RPMI8226 (cell line): Measurements from ENCODE around the gene POU2AF3.
"Not testable (repeated sequence)": the region's sequence is repeated elsewhere in the genome, so short reads cannot be mapped to it uniquely, and the experiment has no call there.

Experiments
- DNase-seq: peaks from one replicate; pipeline ENCODE4 v3.0.0-alpha.2; 2015

POU2AF3 gene

DNA sequence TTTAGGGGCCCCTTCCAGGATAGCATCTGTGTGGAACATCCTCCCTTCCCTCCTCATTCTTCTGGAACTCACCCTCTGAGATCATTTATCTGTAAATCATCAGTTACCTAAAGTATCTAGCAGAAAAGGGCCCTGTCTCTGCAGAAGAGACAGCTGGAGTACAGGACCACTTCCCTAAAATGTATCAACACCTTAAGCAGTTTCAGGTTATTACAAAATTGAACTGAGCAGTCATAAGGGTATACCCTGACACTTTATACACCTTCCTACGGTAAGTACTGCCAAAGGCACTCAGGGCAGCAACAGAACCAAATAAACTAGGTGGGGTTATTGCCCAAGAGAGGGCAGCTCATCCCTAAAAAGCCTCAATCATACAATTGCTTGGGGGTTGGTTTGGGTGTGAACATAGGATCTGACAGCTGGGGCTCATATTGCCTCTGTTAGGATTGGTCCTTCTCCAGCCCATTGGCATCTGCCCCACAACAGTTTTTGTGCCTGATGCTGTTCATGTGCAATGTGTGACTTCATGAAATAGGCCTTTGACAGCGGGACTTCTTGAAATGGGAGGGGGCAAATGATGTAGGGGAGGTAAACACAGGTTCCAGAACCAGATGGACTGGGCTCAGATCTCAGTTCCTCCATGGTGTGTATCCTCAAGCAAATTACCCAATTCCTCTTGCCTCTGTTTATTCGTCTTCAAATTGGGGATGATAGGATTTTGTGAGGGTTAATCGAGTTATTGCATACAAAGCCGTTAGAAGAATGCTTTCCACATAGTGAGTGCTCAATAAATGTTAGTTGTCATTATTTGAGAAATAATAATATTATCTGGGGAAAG, 2.9 kb downstream of the POU2AF3 start:
- no peak for DNase-seq

DNA sequence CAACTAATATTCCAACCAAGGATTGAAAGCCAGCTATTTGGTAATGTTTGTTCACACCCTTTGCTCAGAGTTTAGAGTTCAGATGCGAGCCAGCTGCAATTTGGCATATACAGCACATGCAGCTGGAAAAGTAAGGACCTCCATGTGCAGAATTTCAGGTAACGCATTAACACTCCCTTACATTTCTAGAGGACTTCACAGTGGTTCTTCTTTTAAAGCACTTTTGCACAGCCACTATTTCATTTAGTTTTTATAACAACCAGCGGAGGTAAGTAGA, 3.4 kb downstream of the POU2AF3 start:
- DNase-seq, result no peak

DNA sequence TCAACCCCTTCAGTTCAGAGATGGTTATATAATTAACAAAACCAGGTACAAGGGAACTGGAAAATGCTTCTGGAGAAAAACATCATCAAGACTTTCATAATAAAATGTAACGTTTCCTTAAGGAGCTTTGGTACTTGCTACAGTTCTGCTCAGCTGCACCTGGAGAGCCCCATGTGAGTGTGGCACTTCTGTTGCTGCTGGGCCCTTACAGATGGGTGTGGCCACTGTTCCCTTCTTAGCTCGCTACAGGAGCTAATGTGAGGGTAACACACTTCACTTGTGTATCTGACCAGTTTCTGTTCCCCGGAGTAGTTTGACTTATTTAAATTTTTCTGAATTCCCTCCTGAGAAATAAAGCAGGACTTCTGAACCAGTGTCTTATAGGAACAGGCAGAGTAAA, 4.0 kb downstream of the POU2AF3 start:
- no peak for DNase-seq

DNA sequence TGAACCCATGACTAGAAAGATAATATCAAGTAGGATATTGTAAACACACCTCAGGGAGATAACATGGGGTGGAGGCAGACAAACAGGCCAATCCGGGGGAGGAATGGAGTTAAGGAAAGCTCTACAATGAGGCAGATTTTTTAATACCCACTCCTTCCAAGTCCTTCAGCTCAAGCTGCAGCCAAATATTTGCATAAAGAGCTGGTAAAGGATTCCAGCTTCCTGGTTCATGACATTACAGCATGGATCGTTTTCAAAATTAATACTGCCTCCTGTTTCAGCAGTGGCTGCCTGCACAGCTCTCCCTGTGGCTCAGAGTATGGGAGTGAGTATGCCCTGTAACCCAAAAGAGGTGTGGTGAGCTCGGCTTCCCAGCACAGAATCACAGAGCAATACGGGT, 5.1 kb downstream of the POU2AF3 start:
- DNase-seq, result no peak

DNA sequence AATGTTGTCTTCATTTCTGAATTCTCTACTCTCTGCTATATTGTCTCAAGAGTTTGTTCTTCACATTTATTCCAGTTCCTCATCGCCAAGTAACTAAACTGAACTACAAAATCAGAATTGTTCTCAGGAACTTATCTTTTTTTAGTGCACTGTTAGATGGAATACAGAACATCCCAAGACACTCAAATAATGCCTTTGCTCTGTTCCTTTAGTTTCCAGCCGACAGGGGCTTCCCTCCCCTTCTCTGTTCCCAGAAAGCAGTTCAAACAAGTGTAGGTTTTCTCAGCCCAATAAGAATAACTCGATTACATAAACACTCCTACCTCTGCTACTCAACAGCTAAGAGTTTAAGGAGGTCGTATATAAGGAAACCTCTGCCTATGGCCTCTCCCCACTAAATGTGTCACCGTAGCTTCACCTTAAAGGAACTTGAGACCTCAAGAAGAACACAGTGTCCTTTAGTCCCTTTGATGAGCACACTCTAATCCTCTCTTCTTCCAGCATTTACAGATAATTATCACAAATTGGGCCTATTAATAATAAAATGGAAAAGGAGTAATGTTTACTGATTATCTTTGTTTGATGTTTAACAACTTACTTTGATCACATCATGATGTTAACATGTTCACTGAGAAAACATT, 6.9 kb downstream of the POU2AF3 start:
- DNase-seq, result no peak

DNA sequence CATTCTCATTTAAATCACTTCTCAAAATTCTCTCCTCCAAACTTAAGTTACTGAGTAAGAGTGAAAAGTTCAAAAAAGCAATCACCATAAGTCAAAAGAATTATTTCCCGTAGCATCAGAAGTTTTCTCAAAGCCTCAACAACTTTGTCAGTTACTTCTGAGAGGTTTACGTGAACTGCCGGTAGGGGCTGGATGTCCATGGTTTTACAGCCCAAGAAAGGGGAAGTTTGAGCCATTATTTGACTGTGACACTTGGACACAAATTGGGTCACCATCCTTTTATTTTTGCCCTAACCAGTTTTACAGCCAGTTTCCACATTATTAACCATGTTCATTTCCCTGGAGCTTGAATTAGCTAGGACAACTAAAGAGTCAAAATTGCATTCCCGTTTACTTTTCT, 7.5 kb downstream of the POU2AF3 start:
- DNase-seq, result no peak

DNA sequence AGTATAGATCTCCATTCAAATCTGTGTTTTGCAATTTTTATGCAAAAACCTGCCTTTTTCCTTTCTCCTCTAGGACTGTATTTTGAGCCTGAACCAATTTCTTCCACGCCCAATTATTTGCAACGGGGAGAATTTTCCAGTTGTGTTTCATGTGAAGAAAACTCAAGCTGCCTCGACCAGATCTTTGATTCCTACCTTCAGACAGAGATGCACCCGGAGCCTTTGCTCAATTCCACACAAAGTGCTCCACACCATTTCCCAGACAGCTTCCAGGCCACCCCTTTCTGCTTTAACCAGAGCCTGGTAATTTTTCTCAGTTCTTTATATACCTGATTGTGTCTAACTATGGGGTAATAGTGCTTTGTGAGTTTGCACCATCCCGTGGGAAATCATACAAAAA, 8.0 kb downstream of the POU2AF3 start:
- DNase-seq, result no peak

DNA sequence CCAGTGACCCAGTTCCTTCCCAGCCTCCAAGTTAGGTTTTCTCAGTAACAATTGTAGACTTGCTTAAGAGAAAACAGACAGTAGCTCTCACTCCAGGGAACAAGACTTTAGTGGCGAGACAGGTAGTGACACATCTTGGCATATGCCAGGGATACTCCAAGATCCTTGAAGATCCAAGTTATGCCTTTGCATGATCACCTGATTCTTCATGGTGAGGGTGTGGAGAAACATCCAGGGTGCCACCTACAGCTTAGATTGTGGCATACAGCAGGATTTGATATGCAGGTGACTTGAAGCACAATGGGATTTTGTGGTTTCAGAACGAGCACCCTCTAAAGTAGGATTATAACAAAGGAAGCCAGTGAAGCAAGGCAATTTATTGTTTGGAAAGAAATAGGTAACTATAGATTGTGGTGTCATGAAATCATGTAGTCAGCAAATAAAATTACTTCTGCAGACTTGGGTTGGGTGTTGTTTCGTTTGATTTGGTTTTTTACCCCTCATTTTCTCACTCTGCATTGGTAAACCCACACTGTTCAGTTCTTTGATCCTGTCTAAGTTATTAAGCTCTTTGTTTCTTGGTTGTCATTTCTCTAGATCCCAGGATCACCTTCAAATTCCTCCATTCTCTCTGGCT, 9.2 kb downstream of the POU2AF3 start:
- no peak for DNase-seq

DNA sequence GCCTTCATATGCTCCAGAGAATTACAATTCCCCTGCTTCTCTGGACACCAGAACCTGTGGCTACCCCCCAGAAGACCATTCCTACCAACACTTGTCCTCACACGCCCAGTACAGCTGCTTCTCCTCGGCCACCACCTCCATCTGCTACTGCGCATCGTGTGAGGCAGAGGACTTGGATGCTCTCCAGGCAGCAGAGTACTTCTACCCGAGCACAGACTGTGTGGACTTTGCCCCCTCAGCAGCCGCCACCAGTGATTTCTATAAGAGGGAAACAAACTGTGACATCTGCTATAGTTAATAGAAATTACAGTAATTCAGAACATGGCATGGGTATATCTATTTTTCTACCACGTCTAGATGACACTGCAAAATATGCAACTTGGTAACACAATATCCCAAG, 9.8 kb downstream of the POU2AF3 start:
- DNase-seq, result no peak

DNA sequence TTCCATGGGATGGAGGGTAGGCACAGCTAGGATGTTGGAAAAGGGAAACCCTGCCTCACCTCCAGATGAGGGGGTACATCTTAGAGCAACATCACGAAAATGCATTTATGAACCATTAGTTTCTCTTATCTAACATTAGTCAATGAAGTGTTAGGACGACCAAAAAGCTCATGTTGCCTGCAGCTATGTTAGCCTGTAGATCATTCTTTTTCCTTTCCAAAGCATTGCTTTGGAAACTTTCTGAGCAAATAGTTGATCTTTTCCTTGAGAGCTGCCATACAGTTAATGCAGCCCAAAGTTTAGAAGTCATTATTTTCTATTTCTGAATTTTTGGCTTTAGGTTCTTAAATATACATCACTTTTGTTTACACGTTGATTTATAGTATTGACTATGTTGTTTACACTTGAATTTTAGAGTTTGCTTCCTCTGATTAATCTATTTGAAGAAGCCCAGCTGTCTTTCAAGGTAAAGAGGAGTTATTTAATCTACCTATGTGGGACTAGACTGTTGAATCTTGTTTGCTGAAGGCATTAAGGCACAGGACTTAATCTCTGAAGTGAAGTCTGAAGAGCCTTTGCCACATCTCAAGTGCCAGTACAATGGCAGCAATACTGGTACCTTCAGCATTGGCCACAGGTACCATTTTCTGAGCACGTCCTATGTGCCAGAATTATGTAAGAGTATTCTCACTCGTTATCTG, 11.0 kb downstream of the POU2AF3 start:
- DNase-seq, result no peak

DNA sequence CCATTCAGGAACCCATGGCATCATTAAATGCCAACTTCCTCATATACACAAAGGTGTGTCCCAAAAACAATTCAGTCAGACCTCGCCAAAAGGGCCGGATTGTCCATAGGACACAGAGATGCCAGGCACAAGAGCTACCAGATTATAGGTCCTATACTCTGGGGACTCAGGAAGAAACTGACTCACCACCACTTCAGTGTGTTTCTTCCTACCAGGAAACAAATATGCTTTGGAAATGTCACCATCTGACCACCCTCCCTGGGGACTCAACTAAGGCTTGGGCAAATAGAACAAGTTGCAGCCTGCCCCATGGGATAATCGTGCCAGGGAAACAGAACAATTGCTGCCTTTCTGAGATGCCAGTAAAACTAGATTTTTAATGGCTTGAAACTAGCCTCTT, 11.7 kb downstream of the POU2AF3 start:
- no peak for DNase-seq

DNA sequence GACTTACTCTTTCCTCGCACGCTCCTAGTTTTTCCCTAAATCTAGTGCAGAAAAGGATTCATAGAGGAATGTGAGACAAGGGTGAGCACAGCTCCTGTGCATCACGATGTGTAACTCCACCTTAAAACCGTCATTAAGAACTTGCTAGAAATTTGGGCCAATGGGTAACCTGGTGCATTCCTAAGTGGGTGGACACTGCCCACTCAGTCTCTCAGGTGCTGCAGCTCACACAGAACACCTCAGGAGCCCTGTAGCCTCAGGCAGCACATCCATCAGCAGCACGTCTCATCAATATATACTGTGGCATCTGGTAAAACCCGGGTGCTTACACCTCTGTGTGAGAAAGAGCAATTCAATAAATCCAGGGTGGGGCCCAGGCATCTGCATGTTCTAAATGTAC, 12.4 kb downstream of the POU2AF3 start:
- DNase-seq, result no peak

DNA sequence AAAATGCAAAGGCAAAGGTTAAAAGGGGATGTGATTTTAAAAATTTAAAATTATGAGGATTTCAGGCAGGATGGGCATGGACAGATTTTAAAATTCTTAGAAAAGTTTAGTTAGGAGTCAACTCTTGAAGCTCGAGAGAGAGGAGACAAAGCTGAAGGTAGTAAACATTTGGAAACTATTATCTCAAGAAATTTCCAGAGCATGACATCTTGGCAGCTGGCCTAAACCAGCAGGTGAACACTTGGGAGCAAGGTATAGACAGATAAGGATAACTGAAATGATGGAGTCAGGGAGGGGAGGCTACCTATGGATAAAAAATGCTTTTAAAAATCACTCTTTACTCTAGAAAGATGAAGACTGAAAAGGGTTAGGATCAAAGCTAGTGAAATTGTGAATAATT, 13.7 kb downstream of the POU2AF3 start:
- no peak for DNase-seq

DNA sequence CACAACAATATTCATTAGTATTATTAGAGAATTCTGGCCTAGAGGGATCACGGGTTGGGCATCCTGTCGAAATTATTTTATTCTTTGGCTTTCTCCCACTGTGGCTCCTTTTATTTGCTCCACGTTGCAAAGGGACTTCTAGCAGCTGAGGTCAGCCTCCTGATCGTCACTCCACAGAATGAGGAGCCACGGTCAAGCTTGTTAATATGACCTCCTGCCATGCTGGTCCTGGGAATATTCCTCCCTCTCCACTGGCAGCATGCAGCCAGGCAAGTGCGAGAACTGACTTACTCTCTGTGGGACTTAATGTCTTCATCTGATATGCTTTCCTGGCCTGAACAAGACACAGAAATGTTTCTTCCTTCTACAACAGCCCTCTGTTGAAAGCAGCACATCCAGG, 20.9 kb downstream of the POU2AF3 start:
- DNase-seq, result no peak

DNA sequence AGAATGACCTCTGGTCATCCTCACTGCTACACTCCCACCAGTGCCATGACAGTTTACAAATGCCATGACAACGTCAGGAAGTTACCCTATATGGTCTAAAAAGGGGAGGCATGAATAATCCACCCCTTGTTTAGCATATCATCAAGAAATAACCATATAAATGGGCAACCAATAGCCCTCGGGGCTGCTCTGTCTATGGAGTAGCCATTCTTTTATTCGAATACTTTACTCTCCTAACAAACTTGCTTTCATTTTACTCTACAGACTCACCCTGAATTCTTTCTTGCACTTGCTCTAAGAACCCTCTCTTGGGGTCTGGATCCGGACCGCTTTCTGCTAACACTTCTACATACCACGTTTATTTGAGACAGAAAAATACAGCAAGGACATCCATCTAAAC, 21.9 kb downstream of the POU2AF3 start:
- DNase-seq, result not testable (repeated sequence)

DNA sequence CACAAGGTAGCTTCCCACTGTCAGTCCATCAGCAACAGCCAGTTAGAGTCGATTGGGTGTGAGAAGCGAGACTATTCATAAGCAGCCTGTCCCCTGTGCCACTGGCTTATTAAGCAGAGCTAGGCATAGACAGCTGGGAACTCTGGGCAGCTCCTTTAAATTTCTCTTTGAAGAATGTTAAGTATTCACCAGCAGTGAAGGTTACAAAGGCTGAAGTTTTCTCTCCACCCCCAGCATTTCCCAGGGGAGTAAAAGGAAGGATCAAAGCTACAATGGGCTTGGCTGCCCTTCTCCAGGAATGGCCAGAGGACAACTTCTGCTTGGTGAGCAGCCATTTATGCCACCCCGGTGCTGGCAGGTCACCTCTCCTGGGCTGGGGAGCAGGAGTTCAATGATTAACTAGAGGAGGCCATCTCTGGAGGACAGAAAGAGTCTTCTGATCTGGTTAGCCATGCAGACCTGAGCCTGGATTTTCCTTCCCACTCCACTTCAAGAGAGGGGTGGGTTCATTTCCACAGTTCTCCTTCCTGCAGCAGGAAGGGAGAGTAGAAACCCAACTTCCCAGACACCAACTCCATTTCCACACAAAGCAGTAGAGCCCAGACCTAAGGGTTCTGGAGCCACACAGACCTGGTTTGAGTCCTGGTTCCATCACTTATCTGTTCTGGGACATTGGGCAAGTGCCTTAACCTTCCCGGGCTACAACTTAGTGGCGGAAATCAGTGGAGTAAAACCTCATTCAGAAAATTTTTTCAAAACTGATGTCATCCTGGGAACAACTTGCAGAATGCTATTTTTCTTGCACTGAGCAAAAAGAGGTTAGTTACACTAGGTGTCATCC, 22.6 kb downstream of the POU2AF3 start:
- DNase-seq, result no peak

DNA sequence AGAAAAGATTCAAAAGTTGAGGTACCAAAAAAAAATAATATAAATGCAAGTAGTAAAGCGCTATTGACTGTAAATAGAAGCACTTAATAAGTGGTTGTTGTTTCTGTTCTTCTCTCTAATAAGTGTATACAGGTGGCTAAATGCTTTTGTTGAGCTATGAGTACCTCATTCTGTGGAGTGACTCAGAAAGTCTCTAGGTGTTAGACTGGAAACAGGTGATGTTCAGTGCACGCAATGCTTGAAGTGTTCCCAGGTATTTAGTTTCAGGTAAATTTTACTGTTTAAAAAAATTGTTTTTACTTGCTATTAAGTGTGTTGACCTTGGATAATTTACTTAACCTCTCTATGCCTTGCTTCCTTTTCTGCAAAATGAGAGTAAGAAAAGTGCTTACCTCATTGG, 24.2 kb downstream of the POU2AF3 start:
- no peak for DNase-seq

DNA sequence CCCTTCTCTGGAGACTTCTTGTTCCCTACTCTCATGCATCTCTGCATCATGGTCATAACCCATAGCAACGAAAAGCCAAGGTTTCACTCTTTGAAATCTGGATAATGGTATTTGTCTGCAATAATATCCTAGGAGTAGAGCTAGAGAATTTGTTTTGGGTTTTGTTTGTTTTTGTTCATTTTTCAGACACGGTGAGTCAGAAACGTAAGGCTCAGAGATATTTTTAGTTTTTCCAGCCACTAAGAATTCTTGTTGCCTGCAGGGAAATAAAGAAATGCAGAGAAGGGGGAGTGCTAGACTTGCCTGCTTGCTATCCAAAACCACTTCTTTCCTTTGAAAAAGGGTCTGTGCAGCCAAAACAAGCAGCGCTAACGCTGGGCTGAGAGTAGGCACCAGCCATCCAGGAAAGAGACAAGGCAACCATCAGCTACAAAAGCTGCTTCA, 26.0 kb downstream of the POU2AF3 start:
- DNase-seq, result no peak

DNA sequence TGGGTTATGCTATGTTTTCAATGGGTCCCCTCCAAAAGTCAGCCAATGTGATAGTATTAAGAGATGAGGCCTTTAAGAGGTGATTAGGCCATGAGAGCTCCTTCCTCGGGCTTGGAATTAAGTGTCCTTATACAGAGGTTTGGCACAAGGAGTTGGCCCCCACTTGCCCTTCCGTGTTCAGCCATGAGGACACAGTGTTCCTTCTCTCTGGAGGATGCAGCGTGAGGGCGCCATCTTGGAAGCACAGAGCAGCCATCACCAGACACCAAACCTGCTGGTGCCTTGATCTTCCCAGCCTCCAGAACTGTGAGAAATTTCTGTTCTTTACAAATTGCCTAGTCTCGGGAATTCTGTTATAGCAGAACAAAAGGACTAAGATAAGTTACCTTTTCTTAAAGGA, 26.9 kb downstream of the POU2AF3 start:
- no peak for DNase-seq

DNA sequence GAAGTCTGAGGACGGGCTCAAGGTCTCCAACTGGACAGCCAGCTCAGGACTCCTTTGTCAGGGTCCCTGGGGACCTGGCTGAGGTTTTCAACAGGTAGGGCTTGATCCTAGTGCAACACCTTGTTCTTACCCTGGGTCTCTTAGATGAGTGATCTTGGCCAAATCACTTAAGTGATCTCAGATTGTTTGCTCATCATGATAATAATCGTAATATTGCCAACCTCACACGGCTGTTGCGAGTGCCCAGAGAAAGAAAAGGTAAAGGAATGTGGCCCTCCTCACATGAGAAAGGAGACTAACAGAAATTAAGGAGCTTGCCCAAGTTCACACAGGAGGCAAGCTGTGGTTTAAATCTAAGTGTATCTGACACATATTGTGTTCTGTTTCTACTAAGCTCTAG, 28.5 kb downstream of the POU2AF3 start:
- DNase-seq, result no peak

DNA sequence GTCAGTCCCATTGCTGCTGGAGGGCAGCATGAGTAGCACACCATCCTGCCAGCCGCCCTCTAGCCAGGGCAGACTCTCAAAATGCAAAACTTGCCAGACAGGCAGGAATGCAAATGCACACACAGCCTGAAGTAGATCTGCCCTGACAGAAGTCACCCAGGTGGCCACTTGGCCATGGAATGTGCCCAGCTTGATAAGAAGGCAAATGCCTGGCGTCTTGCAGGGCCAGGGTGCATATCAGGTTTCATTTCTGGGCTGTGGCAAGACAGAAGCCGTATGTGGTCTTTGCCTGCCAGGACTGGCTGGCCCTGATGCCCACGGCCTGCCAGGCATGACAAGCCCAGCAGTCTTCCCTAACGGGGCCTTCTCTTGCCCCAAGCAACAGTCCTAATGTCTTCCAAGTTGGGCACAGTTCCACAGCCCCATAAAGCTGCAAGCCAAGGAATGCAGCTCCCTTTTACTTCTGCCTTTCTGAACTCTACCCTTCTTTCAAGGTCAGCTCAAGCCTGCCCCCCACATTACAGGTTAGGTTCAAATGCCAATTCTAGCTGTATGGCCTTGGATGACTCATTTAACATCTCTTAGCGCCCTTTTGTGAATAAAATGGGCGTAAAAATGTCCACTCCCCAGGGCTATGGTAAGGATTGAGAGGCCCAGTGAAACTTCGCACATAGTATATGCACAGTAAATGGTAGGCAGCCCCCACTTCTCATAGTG, 29.7 kb downstream of the POU2AF3 start:
- no peak for DNase-seq
